Tibial artery (tissue), 4 donors: ENCODE data around the gene ABCA4.

ENCODE experiments used
- DNase-seq, 2 donors: peaks; one replicate each; pipeline ENCODE4 v3.0.0-alpha.2; 2019
- H3K27ac ChIP-seq, 2 donors: fragments of 200-600 bp; sonication (generic) in 1 of 2; 1 replicate in 1 of 2; 2 replicates in 1 of 2; pipeline ENCODE4 v1.5.1; 2018 to 2019; ENCODE audit warnings: mild to moderate bottlenecking in 1 of 2
- H3K27me3 ChIP-seq, 2 donors: fragments of 200-600 bp; sonication (generic) in 1 of 2; one replicate each; pipeline versions ENCODE4 v1.5.1 to v1.6.0; 2016 to 2019
- H3K36me3 ChIP-seq, 3 donors: fragments of 200-600 bp; sonication (generic) in 2 of 3; one replicate each; pipeline ENCODE4 v1.5.1; 2016 to 2019; ENCODE audit warnings: mild to moderate bottlenecking in 2 of 3
- H3K4me1 ChIP-seq, 4 donors: fragments of 200-600 bp; sonication (generic) in 2 of 4; 1 replicate in 3 of 4; 2 replicates in 1 of 4; pipeline ENCODE4 v1.5.1; 2016 to 2019
- H3K4me3 ChIP-seq, 2 donors: fragments of 200-600 bp; sonication (generic) in 1 of 2; 1 replicate in 1 of 2; 2 replicates in 1 of 2; pipeline ENCODE4 v1.5.1; 2018 to 2019; ENCODE audit warnings: mild to moderate bottlenecking in 2 of 2
- H3K9me3 ChIP-seq, 3 donors: fragments of 200-600 bp; sonication (generic) in 1 of 3; one replicate each; pipeline ENCODE4 v1.5.1; 2016 to 2019
- intact Hi-C: fragments of 100-400 bp; cut with DNase I; formaldehyde crosslinking; loops from one replicate; pipeline ENCODE4 v1.15.0; 2023; ENCODE audit warnings: low total_unique reads
- TF ChIP-seq, protein P1 (sequence below), 2 experiments: fragments of 200-600 bp in 1 of 2; fragments of 450-650 bp in 1 of 2; IDR thresholded peaks; one replicate each; pipeline ENCODE4 v1.5.1; 2017 to 2019; ENCODE audit warnings: antibody characterized with exemption in 2 of 2, mild to moderate bottlenecking in 1 of 2, moderate library complexity in 1 of 2

The ABCA4 gene

DNA sequence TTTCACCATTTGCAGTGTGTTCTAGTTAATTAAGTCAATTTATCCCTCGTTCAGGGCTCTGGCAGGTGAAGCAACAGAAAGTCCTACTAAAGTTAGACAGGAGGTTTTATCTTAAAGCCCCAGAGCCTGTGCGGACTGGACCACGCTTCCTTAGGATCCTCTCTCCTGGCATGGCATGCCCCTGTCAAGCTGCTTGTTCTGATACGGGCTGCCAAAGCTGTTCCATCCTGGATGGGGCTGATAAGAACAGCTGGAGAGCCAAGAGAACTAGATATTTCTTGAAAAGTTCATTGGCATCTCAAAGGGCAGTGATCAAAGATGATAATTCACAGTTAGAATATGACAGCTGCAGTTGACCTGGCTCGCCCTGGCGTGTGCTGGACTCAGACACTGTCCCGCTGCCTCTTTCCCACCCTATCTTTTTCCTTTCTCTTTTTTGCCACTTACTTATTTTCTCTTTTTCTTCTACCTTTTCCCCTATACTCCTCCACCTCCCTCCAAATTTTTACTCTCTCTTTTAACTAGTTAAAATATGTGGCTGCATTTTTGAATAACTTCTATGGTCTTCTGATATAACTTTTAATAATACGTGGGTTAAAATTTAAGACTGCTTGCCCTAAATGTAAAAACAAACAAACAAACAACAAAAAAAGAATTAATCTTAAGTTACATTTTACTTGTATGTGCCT is 96.7 kb downstream of the ABCA4 start:
- DNase-seq: no peak
- intact Hi-C loops: loop anchor here (5.0 kb wide), 1 partner anchor 313 kb away; no protein-coding TSS in a partner anchor
- H3K4me1 ChIP-seq: peaks cover 0 to 9% (median 0%) of the 10 kb centered on the region in 4 donors
- no peak overlapping the region for H3K27ac ChIP-seq
- TF ChIP-seq, protein P1, sequence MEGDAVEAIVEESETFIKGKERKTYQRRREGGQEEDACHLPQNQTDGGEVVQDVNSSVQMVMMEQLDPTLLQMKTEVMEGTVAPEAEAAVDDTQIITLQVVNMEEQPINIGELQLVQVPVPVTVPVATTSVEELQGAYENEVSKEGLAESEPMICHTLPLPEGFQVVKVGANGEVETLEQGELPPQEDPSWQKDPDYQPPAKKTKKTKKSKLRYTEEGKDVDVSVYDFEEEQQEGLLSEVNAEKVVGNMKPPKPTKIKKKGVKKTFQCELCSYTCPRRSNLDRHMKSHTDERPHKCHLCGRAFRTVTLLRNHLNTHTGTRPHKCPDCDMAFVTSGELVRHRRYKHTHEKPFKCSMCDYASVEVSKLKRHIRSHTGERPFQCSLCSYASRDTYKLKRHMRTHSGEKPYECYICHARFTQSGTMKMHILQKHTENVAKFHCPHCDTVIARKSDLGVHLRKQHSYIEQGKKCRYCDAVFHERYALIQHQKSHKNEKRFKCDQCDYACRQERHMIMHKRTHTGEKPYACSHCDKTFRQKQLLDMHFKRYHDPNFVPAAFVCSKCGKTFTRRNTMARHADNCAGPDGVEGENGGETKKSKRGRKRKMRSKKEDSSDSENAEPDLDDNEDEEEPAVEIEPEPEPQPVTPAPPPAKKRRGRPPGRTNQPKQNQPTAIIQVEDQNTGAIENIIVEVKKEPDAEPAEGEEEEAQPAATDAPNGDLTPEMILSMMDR (IDR thresholded peaks at IDR 0.05): no peak
- H3K4me3 ChIP-seq: no peak overlapping the region
- no peaks in the 10 kb centered on the region for H3K27me3 ChIP-seq
- no peaks in the 10 kb centered on the region for H3K9me3 ChIP-seq
- H3K36me3 ChIP-seq: no peaks in the 10 kb centered on the region

DNA sequence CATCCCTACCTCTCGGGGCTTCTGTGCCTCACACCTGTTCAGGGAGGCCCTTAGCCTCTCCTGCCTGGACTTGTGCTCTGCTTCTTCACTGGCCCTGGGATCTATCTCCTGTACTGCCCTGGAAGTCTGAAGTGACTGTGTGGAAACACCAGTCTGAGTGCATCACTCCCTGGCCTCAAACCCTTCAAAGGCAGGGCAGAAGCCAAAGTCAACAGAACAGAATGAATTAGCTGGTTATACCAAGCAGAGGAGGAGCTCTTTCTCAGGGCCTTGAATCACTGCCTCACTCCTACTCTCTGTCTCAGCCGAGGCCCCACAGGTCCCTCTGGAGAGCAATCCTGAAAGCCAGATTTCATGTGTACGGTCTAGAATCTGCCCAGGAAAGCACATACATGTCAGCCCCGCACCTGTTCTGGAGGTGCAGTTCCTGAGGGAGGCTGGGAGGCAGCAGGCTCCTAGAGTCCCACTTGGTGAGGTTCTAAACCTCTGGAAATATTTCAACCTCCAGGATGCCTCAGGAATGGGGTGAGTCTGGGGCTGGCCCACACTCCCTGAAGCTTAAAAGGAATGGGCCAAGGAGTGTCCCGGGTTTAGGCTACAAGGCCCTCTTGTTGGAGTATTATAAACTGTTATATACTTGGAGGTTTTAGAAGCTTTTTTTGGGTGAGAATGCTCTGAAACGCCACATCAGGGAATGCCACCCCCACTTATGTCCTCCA is 98.3 kb downstream of the ABCA4 start:
- no peak overlapping the region for H3K4me3 ChIP-seq
- H3K4me1 ChIP-seq: peaks cover 0 to 9% (median 0%) of the 10 kb centered on the region in 4 donors
- H3K27ac ChIP-seq: no peak overlapping the region
- no peaks in the 10 kb centered on the region for H3K36me3 ChIP-seq
- DNase-seq: peak in 1 of 2 donors; percentile 71
- intact Hi-C loops: loop anchor here (5.0 kb wide), 1 partner anchor 315 kb away; no protein-coding TSS in a partner anchor
- TF ChIP-seq, protein P1 (IDR thresholded peaks at IDR 0.05): no peak
- no peaks in the 10 kb centered on the region for H3K27me3 ChIP-seq
- H3K9me3 ChIP-seq: no peaks in the 10 kb centered on the region

GRCh38 chr1:94020764-94021579 is 100.0 kb downstream of the ABCA4 start:
- no peaks in the 10 kb centered on the region for H3K36me3 ChIP-seq
- intact Hi-C loops: loop anchor here (5.0 kb wide), 1 partner anchor 316 kb away; no protein-coding TSS in a partner anchor
- TF ChIP-seq, protein P1 (IDR thresholded peaks at IDR 0.05): no peak
- H3K9me3 ChIP-seq: no peaks in the 10 kb centered on the region
- peaks cover 0 to 9% (median 0%) of the 10 kb centered on the region in 4 donors for H3K4me1 ChIP-seq
- H3K27me3 ChIP-seq: no peaks in the 10 kb centered on the region
- DNase-seq: no peak
- no peak overlapping the region for H3K4me3 ChIP-seq
- no peak overlapping the region for H3K27ac ChIP-seq

DNA sequence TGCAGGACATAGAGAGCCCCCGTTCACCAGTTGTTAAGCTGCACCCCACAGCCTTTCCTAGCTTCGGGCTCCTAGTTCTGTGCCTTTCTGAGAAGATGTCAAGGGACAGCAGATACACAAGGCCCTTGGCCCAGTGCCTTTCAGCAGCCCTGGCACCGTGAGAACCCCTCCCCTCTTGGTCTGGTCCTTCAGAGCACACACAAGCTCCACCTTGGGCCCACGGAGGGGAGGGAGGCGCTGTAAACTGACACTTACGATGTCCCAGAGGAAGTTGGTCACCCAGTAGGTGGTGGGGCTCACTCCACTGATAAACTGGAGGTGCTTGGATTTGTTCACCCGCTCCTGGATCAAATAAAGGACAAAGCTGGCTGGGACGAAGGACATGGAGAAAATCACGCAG is 101.6 kb downstream of the ABCA4 start:
- no peak for DNase-seq
- Histone ChIP-seq H3K9me3 (no peaks in the 10 kb centered on the region), H3K4me1 (peaks cover 0 to 9% (median 0%) of the 10 kb centered on the region in 4 donors), H3K36me3 (no peaks in the 10 kb centered on the region), H3K27ac (no peak overlapping the region), H3K27me3 (no peaks in the 10 kb centered on the region), H3K4me3 (no peak overlapping the region)
- intact Hi-C loops: no loop called here
- TF ChIP-seq, protein P1 (IDR thresholded peaks at IDR 0.05): no peak

DNA sequence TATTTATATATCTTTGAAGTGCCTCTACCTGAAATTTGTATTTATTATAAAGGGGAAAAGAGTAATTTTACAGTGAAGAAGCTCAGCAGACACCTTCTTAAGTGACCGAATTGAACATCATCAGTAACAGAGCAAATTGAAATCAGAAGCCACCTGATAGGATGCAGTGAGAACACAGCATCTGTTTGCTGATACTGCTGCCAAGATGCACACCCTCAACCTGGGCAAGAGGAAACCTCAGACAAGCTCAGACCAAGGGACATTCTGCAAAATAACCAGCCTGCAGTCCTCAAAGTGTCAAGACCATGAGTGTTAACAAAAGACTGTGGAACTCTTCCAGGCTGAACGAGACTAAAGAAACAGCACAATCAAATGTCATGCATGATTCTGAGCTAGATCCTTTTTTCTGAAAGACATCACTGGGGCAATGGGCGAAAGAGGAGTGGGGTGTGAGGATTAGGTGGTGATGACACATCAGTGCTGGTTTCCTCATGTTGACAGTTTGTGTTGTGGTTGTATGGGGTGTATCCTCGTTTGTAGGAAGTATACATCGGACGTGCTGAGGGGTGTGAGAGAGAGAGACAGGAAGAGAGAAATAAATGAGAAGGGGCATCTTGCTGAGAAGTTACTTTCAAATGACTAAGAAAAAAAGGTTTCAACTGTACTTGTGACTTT is 103.7 kb downstream of the ABCA4 start:
- no peak for DNase-seq
- Histone ChIP-seq H3K36me3 (no peaks in the 10 kb centered on the region), H3K27ac (no peak overlapping the region), H3K27me3 (no peaks in the 10 kb centered on the region), H3K4me1 (peaks cover 0 to 9% (median 0%) of the 10 kb centered on the region in 4 donors), H3K4me3 (no peak overlapping the region), H3K9me3 (no peaks in the 10 kb centered on the region)
- TF ChIP-seq, protein P1 (IDR thresholded peaks at IDR 0.05): no peak
- intact Hi-C loops: no loop called here
